Neural cell (in vitro differentiated cells): Measurements from ENCODE around the gene EID1.

Source experiments
- EP300 ChIP-seq: fragments of 450-650 bp; conservative IDR thresholded peaks from 2 replicates; pipeline ENCODE4 v1.6.1; 2014; ENCODE audit warnings: antibody characterized with exemption, mild to moderate bottlenecking, moderate library complexity; ENCODE audit not compliant: poor library complexity, severe bottlenecking
- POLR2AphosphoS5 ChIP-seq: IDR thresholded peaks from 2 replicates; pipeline ENCODE4 v1.6.1; 2012
- TF ChIP-seq, protein P1 (sequence below): fragments of 450-650 bp; IDR thresholded peaks from 2 replicates; pipeline ENCODE4 v1.5.1; 2014; ENCODE audit warnings: antibody characterized with exemption, mild to moderate bottlenecking, moderate library complexity; ENCODE audit not compliant: poor library complexity, severe bottlenecking
- TF ChIP-seq, protein P2 (sequence below): IDR thresholded peaks from 2 replicates; pipeline ENCODE4 v1.6.1; 2012; ENCODE audit warnings: borderline replicate concordance

DNA sequence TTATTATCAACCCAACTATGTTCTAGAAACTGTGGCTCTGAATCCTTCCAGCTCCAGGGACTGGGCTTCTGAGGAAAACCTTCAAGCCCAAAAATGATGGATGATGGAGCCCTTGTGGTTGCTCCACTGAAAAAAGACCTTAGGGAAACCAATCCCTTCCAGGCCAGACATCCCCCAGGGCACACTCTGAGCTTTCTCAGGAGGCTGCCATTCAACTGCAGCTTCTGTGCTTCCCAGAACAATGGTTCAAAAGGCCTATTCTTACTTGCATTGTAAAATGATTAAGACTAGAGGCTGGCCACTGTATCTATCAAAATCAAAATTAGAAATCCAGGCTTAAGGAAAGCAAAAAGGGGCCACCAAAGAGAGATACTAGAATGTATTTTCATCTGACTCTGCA lies 27.3 kb downstream of the EID1 start:
- TF ChIP-seq, protein P1, sequence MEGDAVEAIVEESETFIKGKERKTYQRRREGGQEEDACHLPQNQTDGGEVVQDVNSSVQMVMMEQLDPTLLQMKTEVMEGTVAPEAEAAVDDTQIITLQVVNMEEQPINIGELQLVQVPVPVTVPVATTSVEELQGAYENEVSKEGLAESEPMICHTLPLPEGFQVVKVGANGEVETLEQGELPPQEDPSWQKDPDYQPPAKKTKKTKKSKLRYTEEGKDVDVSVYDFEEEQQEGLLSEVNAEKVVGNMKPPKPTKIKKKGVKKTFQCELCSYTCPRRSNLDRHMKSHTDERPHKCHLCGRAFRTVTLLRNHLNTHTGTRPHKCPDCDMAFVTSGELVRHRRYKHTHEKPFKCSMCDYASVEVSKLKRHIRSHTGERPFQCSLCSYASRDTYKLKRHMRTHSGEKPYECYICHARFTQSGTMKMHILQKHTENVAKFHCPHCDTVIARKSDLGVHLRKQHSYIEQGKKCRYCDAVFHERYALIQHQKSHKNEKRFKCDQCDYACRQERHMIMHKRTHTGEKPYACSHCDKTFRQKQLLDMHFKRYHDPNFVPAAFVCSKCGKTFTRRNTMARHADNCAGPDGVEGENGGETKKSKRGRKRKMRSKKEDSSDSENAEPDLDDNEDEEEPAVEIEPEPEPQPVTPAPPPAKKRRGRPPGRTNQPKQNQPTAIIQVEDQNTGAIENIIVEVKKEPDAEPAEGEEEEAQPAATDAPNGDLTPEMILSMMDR = no peak
- no peak for TF ChIP-seq EP300
- TF ChIP-seq POLR2AphosphoS5 = no peak
- TF ChIP-seq, protein P2, sequence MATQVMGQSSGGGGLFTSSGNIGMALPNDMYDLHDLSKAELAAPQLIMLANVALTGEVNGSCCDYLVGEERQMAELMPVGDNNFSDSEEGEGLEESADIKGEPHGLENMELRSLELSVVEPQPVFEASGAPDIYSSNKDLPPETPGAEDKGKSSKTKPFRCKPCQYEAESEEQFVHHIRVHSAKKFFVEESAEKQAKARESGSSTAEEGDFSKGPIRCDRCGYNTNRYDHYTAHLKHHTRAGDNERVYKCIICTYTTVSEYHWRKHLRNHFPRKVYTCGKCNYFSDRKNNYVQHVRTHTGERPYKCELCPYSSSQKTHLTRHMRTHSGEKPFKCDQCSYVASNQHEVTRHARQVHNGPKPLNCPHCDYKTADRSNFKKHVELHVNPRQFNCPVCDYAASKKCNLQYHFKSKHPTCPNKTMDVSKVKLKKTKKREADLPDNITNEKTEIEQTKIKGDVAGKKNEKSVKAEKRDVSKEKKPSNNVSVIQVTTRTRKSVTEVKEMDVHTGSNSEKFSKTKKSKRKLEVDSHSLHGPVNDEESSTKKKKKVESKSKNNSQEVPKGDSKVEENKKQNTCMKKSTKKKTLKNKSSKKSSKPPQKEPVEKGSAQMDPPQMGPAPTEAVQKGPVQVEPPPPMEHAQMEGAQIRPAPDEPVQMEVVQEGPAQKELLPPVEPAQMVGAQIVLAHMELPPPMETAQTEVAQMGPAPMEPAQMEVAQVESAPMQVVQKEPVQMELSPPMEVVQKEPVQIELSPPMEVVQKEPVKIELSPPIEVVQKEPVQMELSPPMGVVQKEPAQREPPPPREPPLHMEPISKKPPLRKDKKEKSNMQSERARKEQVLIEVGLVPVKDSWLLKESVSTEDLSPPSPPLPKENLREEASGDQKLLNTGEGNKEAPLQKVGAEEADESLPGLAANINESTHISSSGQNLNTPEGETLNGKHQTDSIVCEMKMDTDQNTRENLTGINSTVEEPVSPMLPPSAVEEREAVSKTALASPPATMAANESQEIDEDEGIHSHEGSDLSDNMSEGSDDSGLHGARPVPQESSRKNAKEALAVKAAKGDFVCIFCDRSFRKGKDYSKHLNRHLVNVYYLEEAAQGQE = no peak
